Activated CD8-positive, alpha-beta T cell treated with anti-CD3 and anti-CD28 coated beads, Interleukin-2, amount 10 ng/mL, durations not matched to agents 7 days and 5 days (primary cell): ENCODE data around the gene WBP1. TPM values are rescaled to one million over a fixed set of nuclear protein-coding genes. Genes with fewer than 3 reads are reported as not detected.
"Not testable (repeated sequence)": the region's sequence is repeated elsewhere in the genome, so short reads cannot be mapped to it uniquely, and the experiment has no call there.

ENCODE experiments used
- ATAC-seq: fragments of 150-1000 bp; cut with Tn5 transposase; one replicate; pipeline ENCODE4 v1.10.0; 2021; ENCODE audit warnings: moderate library complexity
- CTCF ChIA-PET: fragments of 350-600 bp; sonication (Branson Sonifier 250); formaldehyde crosslinking; loops from one replicate; lab custom pipeline; 2021; ENCODE audit warnings: antibody characterized with exemption; lab: Charles Lee
- POLR2A ChIA-PET: fragments of 350-600 bp; sonication (Branson Sonifier 250); formaldehyde crosslinking; loops from one replicate; lab custom pipeline; 2021; ENCODE audit warnings: antibody characterized with exemption; lab: Charles Lee
- DNase-seq: peaks from one replicate; pipeline ENCODE4 v3.0.0-alpha.2; 2020
- H3K27ac Mint-ChIP-seq: one replicate; pipeline ENCODE4 v1.8.0; 2021; ENCODE audit warnings: mild to moderate bottlenecking, mixed read lengths
- H3K27me3 Mint-ChIP-seq: one replicate; pipeline ENCODE4 v1.8.0; 2021; ENCODE audit warnings: low read depth, mixed read lengths
- H3K36me3 Mint-ChIP-seq: one replicate; pipeline ENCODE4 v1.8.0; 2021; ENCODE audit warnings: low read depth, mixed read lengths
- H3K4me1 Mint-ChIP-seq: one replicate; pipeline ENCODE4 v1.8.0; 2021; ENCODE audit warnings: low read depth, mixed read lengths
- H3K4me3 Mint-ChIP-seq: one replicate; pipeline ENCODE4 v1.8.0; 2021; ENCODE audit warnings: mild to moderate bottlenecking, mixed read lengths
- H3K9me3 Mint-ChIP-seq: one replicate; pipeline ENCODE4 v1.8.0; 2022; ENCODE audit warnings: mixed read lengths; ENCODE audit not compliant: insufficient read depth
- total RNA-seq, 2 experiments: library from RNA; stranded (reverse); gene quantifications; one replicate each; pipeline ENCODE4 v1.2.3, GENCODE V29; 2021

WBP1 gene
- total RNA-seq, 2 experiments from 2014 or later, result 34.0 to 34.3 TPM

DNA sequence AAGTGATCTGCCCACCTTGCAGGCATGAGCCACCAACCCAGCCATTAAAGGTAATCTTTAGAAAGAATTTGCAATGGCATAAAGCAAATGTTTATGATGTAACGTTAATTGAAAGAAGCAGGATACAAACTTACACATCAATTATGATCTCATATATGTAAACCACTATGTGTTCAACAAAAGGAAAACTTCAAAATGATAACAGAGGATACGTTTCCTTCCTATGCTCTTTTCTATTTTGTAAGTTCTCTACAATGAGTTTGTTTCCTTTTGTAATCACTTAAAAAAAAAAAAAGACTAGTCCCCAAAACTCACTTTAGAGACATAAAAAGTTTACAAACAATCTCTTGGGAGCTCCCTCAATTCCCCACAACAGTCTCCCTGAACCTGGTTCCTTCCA is 38.2 kb upstream of the WBP1 start:
- DNase-seq (no peak), ATAC-seq (no peak)
- Mint-ChIP-seq H3K4me1 (peaks cover 40% of the 10 kb centered on the region), H3K36me3 (peaks cover 12% of the 10 kb centered on the region), H3K9me3 (no peaks in the 10 kb centered on the region), H3K27me3 (no peaks in the 10 kb centered on the region), H3K27ac (peak overlapping the region; percentile 5), H3K4me3 (no peak overlapping the region)
- POLR2A ChIA-PET, result no interaction called here
- CTCF ChIA-PET, result interaction anchor here (1.0 kb wide), 1 partner anchor 166 kb away, joined by 3 read pairs; no protein-coding TSS in a partner anchor

GRCh38 chr2:74420443-74421103 is 37.7 kb upstream of the WBP1 start:
- ATAC-seq, DNase-seq, H3K27me3 Mint-ChIP-seq, H3K9me3 Mint-ChIP-seq: not testable (repeated sequence)
- POLR2A ChIA-PET, result interaction anchor here (0.7 to 2.8 kb wide), 10 partner anchors 9 to 242 kb away, joined by 3 to 14 read pairs (median 4); partner anchors contain the start of genes INO80B and MOB1A
- H3K36me3 Mint-ChIP-seq, result peaks cover 18% of the 10 kb centered on the region
- H3K4me1 Mint-ChIP-seq, result peaks cover 38% of the 10 kb centered on the region
- H3K4me3 Mint-ChIP-seq, result peak overlapping the region; percentile 100
- CTCF ChIA-PET, result interaction anchor here (1.0 to 2.1 kb wide), 6 partner anchors 19 to 165 kb away, joined by 3 to 8 read pairs (median 4); partner anchors contain the start of genes INO80B and WBP1
- peak overlapping the region; percentile 100 for H3K27ac Mint-ChIP-seq

DNA sequence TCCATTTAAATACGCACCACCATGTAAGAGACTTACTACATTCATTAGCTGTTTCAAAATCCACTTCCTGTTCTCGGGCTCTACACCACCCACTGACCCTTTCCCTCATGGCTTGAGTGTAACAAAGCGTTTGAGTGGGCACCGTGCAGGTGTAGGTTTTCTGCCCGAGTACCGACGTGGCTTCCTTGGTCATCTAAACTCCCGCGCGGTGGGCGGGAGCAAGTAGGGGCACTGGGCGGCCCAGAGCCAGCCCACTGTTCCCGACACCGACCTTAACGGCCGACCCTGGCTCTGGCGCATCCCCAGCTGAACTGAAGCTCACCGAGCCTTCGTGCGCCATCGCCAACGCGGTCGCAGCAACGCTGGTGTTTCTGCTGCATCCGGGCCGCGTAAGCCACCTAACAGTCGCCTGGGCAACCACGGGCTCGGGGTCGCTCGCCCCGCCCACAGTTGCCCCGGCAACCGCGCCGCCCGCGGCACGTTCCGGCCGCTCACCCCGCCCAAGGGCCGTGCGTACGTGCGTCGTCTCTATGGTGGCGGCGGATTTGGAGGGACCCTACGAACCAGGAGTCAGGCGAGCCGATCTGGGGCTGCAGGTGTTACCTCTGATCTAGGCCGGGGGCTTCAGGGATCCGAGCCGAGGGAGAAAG is 36.9 kb upstream of the WBP1 start, which contains the start of the genes C2orf81 and WDR54:
C2orf81 (minus strand) TSS at position 399 of the 650 bp plus-strand sequence; CDS start at position 340, 59 bp downstream.
WDR54 (plus strand) TSS at position 510 of the 650 bp plus-strand sequence. CDS start 424 bp downstream, outside the sequence.
- ChIA-PET CTCF (interaction anchor here (0.9 to 2.1 kb wide), 7 partner anchors 20 to 111 kb away, joined by 3 to 8 read pairs (median 4); partner anchors contain the start of genes INO80B and WBP1), POLR2A (interaction anchor here (0.7 to 2.8 kb wide), 10 partner anchors 8 to 243 kb away, joined by 3 to 14 read pairs (median 4); partner anchors contain the start of genes INO80B and MOB1A)
- Mint-ChIP-seq H3K27me3 (no peaks in the 10 kb centered on the region), H3K27ac (peak within 1 kb of the TSS; percentile 100), H3K4me3 (peak within 1 kb of the TSS; percentile 100), H3K9me3 (no peaks in the 10 kb centered on the region), H3K36me3 (peaks cover 20% of the 10 kb centered on the region), H3K4me1 (peaks cover 33% of the 10 kb centered on the region)
- DNase-seq (peak; percentile 96), ATAC-seq (peak; percentile 85)

DNA sequence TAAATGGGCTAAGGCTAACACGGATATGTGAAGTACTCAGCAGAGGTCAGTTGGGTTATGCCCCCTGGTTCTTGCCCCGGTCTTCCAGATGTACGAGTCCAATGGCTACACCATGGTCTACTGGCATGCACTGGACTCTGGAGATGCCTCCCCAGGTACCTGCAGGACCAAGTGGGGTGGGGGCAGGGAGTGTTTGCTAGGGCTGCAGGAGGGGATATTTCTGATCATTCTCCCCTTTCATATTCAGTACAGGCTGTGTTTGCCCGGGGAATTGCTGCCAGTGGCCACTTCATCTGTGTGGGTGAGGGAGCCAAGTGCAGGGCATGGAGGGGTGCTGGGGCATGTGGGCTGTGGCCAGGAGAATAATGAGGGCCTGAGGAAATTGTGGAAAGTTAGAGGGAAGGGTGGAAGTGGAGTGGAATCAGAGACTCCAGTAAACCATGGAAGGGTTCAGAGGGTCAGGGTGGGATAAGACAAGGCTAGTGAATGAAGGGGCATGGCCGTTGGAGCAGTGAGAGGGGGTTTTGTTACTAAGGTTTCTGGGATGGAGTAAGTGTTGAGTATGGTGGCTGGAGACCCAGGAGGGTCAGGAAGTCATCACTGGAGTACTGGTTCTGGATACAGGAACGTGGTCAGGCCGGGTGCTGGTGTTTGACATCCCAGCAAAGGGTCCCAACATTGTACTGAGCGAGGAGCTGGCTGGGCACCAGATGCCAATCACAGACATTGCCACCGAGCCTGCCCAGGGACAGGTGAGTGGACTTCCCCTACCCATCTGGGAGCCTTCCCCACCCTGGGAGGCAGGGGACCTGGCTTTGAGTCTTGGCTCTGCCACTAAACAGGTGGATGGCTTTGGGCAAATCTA is 34.8 kb upstream of the WBP1 start:
- no peak for ATAC-seq
- Mint-ChIP-seq H3K27ac (peak overlapping the region; percentile 100), H3K36me3 (peaks cover 24% of the 10 kb centered on the region), H3K4me1 (peaks cover 33% of the 10 kb centered on the region), H3K9me3 (no peaks in the 10 kb centered on the region), H3K27me3 (no peaks in the 10 kb centered on the region), H3K4me3 (peak overlapping the region; percentile 100)
- CTCF ChIA-PET, result no interaction called here
- DNase-seq, result no peak
- POLR2A ChIA-PET, result interaction anchor here (1.3 kb wide), 1 partner anchor 34 kb away, joined by 4 read pairs; no protein-coding TSS in a partner anchor

- H3K4me3 Mint-ChIP-seq, result no peak overlapping the region
- POLR2A ChIA-PET, result no interaction called here
- peaks cover 24% of the 10 kb centered on the region for H3K36me3 Mint-ChIP-seq
- ATAC-seq (no peak), DNase-seq (no peak)
- CTCF ChIA-PET, result no interaction called here
- H3K9me3 Mint-ChIP-seq, result no peaks in the 10 kb centered on the region
- H3K27me3 Mint-ChIP-seq, result no peaks in the 10 kb centered on the region
- peaks cover 33% of the 10 kb centered on the region for H3K4me1 Mint-ChIP-seq
- H3K27ac Mint-ChIP-seq, result no peak overlapping the region
Measured at GRCh38 chr2:74424139-74424992, 33.9 kb upstream of the WBP1 start.

GRCh38 chr2:74424995-74425406 is 33.2 kb upstream of the WBP1 start:
- DNase-seq (no peak), ATAC-seq (no peak)
- no peaks in the 10 kb centered on the region for H3K9me3 Mint-ChIP-seq
- no peaks in the 10 kb centered on the region for H3K27me3 Mint-ChIP-seq
- H3K4me3 Mint-ChIP-seq, result no peak overlapping the region
- no peak overlapping the region for H3K27ac Mint-ChIP-seq
- ChIA-PET POLR2A (no interaction called here), CTCF (no interaction called here)
- H3K4me1 Mint-ChIP-seq, result peaks cover 30% of the 10 kb centered on the region
- peaks cover 24% of the 10 kb centered on the region for H3K36me3 Mint-ChIP-seq

DNA sequence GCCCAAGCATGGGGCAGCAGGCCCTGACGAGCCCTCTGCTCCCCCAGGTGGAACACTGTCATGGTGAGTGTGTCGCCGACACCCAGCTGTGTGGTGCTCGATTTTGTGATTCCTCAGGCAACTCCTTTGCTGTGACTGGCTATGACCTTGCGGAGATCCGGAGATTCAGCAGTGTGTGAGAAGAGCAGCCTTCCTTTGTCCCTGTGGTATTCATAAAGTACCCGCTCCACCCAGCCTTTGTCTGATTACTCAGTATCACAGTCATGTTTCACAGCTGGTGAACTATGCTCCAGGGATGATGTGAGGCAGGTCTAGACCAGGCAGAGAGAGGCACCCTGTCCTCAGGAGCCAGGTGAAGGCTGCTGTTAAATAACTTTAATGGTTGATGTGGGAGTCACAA is 32.7 kb upstream of the WBP1 start:
- ChIA-PET POLR2A (no interaction called here), CTCF (no interaction called here)
- Mint-ChIP-seq H3K4me1 (peaks cover 27% of the 10 kb centered on the region), H3K27me3 (no peaks in the 10 kb centered on the region), H3K9me3 (no peaks in the 10 kb centered on the region), H3K4me3 (no peak overlapping the region), H3K36me3 (peaks cover 24% of the 10 kb centered on the region), H3K27ac (no peak overlapping the region)
- DNase-seq, result no peak
- ATAC-seq, result no peak

DNA sequence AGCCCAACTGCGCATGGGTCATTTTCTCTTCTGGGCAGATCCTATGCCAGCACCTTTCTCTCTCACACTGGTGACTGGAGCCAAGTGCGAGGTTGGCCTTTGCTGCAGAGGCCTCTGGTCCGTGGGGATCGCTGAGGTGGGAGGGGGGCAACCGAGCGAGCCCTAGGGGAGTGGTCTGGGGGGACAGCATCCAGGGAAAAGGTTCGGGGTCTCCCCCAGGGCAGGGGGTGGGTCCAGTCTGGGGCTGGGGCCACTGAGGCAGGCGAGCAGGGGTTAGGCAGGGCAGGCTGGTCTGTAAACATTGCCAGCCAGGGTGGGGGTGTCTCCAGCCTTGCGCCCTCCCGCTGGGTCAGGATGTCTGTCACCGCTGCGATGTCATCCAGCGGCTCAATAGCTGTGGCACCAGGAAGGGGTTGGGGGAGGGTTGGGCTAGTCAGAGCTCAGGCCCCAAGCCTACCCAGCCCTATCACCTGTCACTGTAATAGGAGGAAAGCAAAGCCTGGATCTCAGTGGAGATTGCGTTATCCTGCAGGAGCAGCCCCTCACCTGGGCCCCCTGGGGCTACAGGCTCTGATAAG is 32.0 kb upstream of the WBP1 start:
- no peak for ATAC-seq
- Mint-ChIP-seq H3K36me3 (peaks cover 24% of the 10 kb centered on the region), H3K27me3 (no peaks in the 10 kb centered on the region), H3K4me1 (peaks cover 23% of the 10 kb centered on the region), H3K4me3 (no peak overlapping the region), H3K27ac (no peak overlapping the region), H3K9me3 (no peaks in the 10 kb centered on the region)
- POLR2A ChIA-PET, result no interaction called here
- no peak for DNase-seq
- CTCF ChIA-PET, result no interaction called here

DNA sequence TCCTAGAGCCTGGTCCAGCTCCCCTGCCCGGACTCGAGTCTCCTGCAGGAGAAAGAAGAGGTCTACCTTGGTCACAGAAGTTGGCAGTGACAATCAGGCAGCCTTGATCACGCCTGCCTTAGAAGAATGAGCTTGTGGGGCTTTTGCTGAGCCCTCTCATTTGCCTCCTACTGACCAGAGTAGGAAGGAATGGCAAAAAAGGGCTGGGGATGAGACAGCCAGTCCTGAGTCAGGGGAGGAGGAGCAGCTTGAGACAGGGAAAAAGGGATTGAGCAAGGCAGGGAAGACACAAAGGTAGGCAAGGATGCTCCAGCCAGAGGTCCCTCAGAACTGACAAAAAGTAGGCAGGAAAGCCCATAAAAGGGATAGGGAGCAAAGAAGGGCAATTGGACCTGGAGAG is 30.7 kb upstream of the WBP1 start:
- H3K27ac Mint-ChIP-seq, result no peak overlapping the region
- no peak overlapping the region for H3K4me3 Mint-ChIP-seq
- no peaks in the 10 kb centered on the region for H3K9me3 Mint-ChIP-seq
- CTCF ChIA-PET, result no interaction called here
- POLR2A ChIA-PET, result interaction anchor here (0.8 kb wide), 1 partner anchor 27 kb away, joined by 4 read pairs; the partner anchor contains the start of gene INO80B
- no peaks in the 10 kb centered on the region for H3K27me3 Mint-ChIP-seq
- H3K4me1 Mint-ChIP-seq, result peaks cover 13% of the 10 kb centered on the region
- no peak for ATAC-seq
- peaks cover 21% of the 10 kb centered on the region for H3K36me3 Mint-ChIP-seq
- DNase-seq, result no peak

- DNase-seq (no peak), ATAC-seq (no peak)
- H3K4me1 Mint-ChIP-seq, result peaks cover 2% of the 10 kb centered on the region
- H3K4me3 Mint-ChIP-seq, result no peak overlapping the region
- ChIA-PET CTCF (interaction anchor here (1.2 kb wide), 2 partner anchors 14 to 15 kb away, joined by 3 read pairs; no protein-coding TSS in a partner anchor), POLR2A (no interaction called here)
- no peaks in the 10 kb centered on the region for H3K27me3 Mint-ChIP-seq
- no peaks in the 10 kb centered on the region for H3K9me3 Mint-ChIP-seq
- peaks cover 18% of the 10 kb centered on the region for H3K36me3 Mint-ChIP-seq
- no peak overlapping the region for H3K27ac Mint-ChIP-seq
Measured at GRCh38 chr2:74428675-74429074, 29.6 kb upstream of the WBP1 start.
